8988T (cell line): ENCODE measurements around the gene CYLC1.

Source experiments
- DNase-seq: peaks from one replicate; pipeline ENCODE4 v3.0.0; 2011

The CYLC1 gene

GRCh38 chrX:83860846-83861245 lies at the start of gene CYLC1:
TSS of gene CYLC1 (plus strand) at chrX:83861146. CDS start at chrX:83861183, 37 bp downstream.
- no peak for DNase-seq

- DNase-seq = no peak
Observed at GRCh38 chrX:83819304-83819703, 41.6 kb upstream of the CYLC1 start.

GRCh38 chrX:83829874-83830273 lies 31.1 kb upstream of the CYLC1 start:
- no peak for DNase-seq

GRCh38 chrX:83845397-83845796 lies 15.5 kb upstream of the CYLC1 start:
- DNase-seq = no peak

- DNase-seq = no peak
Observed at GRCh38 chrX:83847339-83847738, 13.6 kb upstream of the CYLC1 start.

- no peak for DNase-seq
Observed at GRCh38 chrX:83888585-83888984, 27.6 kb downstream of the CYLC1 start.

- DNase-seq = no peak
Observed at GRCh38 chrX:83892433-83892832, 31.5 kb downstream of the CYLC1 start.

- no peak for DNase-seq
Observed at GRCh38 chrX:83906921-83907320, 46.0 kb downstream of the CYLC1 start.

- no peak for DNase-seq
Observed at GRCh38 chrX:83916525-83916924, 55.6 kb downstream of the CYLC1 start.

- DNase-seq = no peak
Observed at GRCh38 chrX:83934220-83934619, 73.3 kb downstream of the CYLC1 start.
